ENCODE results near the gene NPFF. TPM values are rescaled to one million over a fixed set of nuclear protein-coding genes. Genes with fewer than 3 reads are reported as not detected.
A peak's percentile ranks its signal among the peaks of the same experiment; 100 is the strongest.

NPFF gene
- total RNA-seq, 1 experiment from 2014 or later: not detected

- DNase-seq (ENCODE audit: low read depth): no peak
These were observed 7.5 kb upstream of the NPFF start for GRCh38 chr12:53514628-53515290.

GRCh38 chr12:53513712-53514410 lies 6.6 kb upstream of the NPFF start:
- DNase-seq (ENCODE audit: low read depth): no peak

- no peak for DNase-seq (ENCODE audit: low read depth)
These were observed 3.0 kb upstream of the NPFF start for GRCh38 chr12:53510181-53510812.

- DNase-seq (ENCODE audit: low read depth): peak; percentile 87
These were observed 1.4 kb upstream of the NPFF start for GRCh38 chr12:53508534-53509170.

- no peak for DNase-seq (ENCODE audit: low read depth)
These were observed 260 bp upstream of the NPFF start for GRCh38 chr12:53507603-53507885.

- DNase-seq (ENCODE audit: low read depth): no peak
These were observed 866 bp downstream of the NPFF start for GRCh38 chr12:53506450-53506785.

GRCh38 chr12:53505555-53506449 lies 1.5 kb downstream of the NPFF start:
- no peak for DNase-seq (ENCODE audit: low read depth)

- peak; percentile 68 for DNase-seq (ENCODE audit: low read depth)
These were observed 2.2 kb downstream of the NPFF start for GRCh38 chr12:53505086-53505485.

GRCh38 chr12:53504004-53504920 lies 3.0 kb downstream of the NPFF start:
- no peak for DNase-seq (ENCODE audit: low read depth)

GRCh38 chr12:53502983-53503728 lies 4.1 kb downstream of the NPFF start:
- DNase-seq (ENCODE audit: low read depth): no peak

GRCh38 chr12:53502331-53502730 lies 5.0 kb downstream of the NPFF start:
- no peak for DNase-seq (ENCODE audit: low read depth)

GRCh38 chr12:53501615-53502181 lies 5.6 kb downstream of the NPFF start:
- DNase-seq (ENCODE audit: low read depth): no peak

GRCh38 chr12:53500776-53501614 lies 6.3 kb downstream of the NPFF start, which contains the start of gene TARBP2:
TSS of gene TARBP2 (plus strand) at chr12:53501283. CDS start at chr12:53501409, 126 bp downstream.
- DNase-seq (ENCODE audit: low read depth): peak; percentile 100

- DNase-seq (ENCODE audit: low read depth): peak; percentile 39
These were observed 7.0 kb downstream of the NPFF start for GRCh38 chr12:53500142-53500775.

- DNase-seq (ENCODE audit: low read depth): peak; percentile 63
These were observed 7.8 kb downstream of the NPFF start, which contains the start of gene MAP3K12 for GRCh38 chr12:53499266-53500141. TSS of gene MAP3K12 (minus strand) at chr12:53499458. CDS start at chr12:53487391, 12,067 bp downstream.

- no peak for DNase-seq (ENCODE audit: low read depth)
These were observed 9.1 kb downstream of the NPFF start for GRCh38 chr12:53498235-53498630.

- no peak for DNase-seq (ENCODE audit: low read depth)
These were observed 9.8 kb downstream of the NPFF start for GRCh38 chr12:53497461-53497860.

Data from HT1080 (cell line).